ENCODE results near the gene RAB3C.

GRCh38 chr5:58579781-58580180 is 3.1 kb upstream of the RAB3C start:
- TF ChIP-seq CTCF (IDR thresholded peaks at IDR 0.05) (no peak), POLR2A (IDR thresholded peaks at IDR 0.05) (no peak)

Measured in Peyer's patch (tissue), 4 donors.